SK-N-SH (cell line): ENCODE results near the gene GALP. TPM values are rescaled to one million over a fixed set of nuclear protein-coding genes. Genes with fewer than 3 reads are reported as not detected.

Experiments
- CTCF ChIA-PET: fragments of 300-600, 350-600 bp; formaldehyde crosslinking; extraction: SDS; loops from one replicate; lab custom pipeline; 2021; lab: Yijun Ruan, JAX
- POLR2A ChIA-PET: fragments of 350-600 bp; sonication (Branson Sonifier 250); formaldehyde crosslinking; extraction: SDS; loops from one replicate; lab custom pipeline; 2020; ENCODE audit warnings: antibody characterized with exemption, inconsistent platforms; lab: Yijun Ruan, JAX
- DNase-seq: peaks from one replicate; pipeline ENCODE4 v3.0.0; 2012
- H2AFZ ChIP-seq: fragments of 200-600 bp; sonication (generic); 2 replicates; pipeline ENCODE4 v1.8.1; 2016; ENCODE audit warnings: antibody characterized with exemption, mild to moderate bottlenecking, low read depth
- H3F3A ChIP-seq: fragments of 200-600 bp; sonication (generic); replicated peaks from 2 replicates; pipeline ENCODE3; 2016; ENCODE audit warnings: antibody characterized with exemption, mild to moderate bottlenecking; ENCODE audit not compliant: insufficient read depth
- H3K27ac ChIP-seq, 2 experiments: fragments of 200-500 bp in 1 of 2; fragments of 200-600 bp in 1 of 2; sonication (Bioruptor generic) in 1 of 2; sonication (generic), shearing (Covaris generic) in 1 of 2; 2 replicates each; pipeline versions ENCODE4 v1.5.1 to v1.6.1; 2014 to 2016; ENCODE audit warnings: low read depth in 2 of 2, inconsistent platforms in 1 of 2, low read length in 1 of 2, mild to moderate bottlenecking in 1 of 2, mixed read lengths in 1 of 2
- H3K27me3 ChIP-seq: fragments of 200-600 bp; sonication (generic), shearing (Covaris generic); 2 replicates; pipeline ENCODE4 v1.6.1; 2016; ENCODE audit warnings: mixed run types; ENCODE audit not compliant: insufficient read depth
- H3K36me3 ChIP-seq, 2 experiments: fragments of 200-500 bp in 1 of 2; fragments of 200-600 bp in 1 of 2; sonication (Bioruptor generic) in 1 of 2; sonication (generic) in 1 of 2; replicated peaks in 1 of 2; 2 replicates each; pipeline versions ENCODE3 to v1.5.1; 2014 to 2016; ENCODE audit warnings: low read length in 1 of 2, mild to moderate bottlenecking in 1 of 2; ENCODE audit not compliant: insufficient read depth in 2 of 2, control insufficient read depth in 1 of 2
- H3K4me1 ChIP-seq, 2 experiments: fragments of 200-500 bp in 1 of 2; fragments of 200-600 bp in 1 of 2; sonication (Bioruptor generic) in 1 of 2; sonication (generic), shearing (Covaris generic) in 1 of 2; 2 replicates each; pipeline versions ENCODE4 v1.5.1 to v1.6.1; 2014 to 2016; ENCODE audit warnings: low read depth in 1 of 2, low read length in 1 of 2, mixed run types in 1 of 2; ENCODE audit not compliant: insufficient read depth in 2 of 2, control insufficient read depth in 1 of 2
- H3K4me2 ChIP-seq: fragments of 200-600 bp; sonication (generic), shearing (Covaris generic); 2 replicates; pipeline ENCODE4 v1.6.1; 2017; ENCODE audit warnings: mixed run types
- H3K4me3 ChIP-seq, 2 experiments: fragments of 200-500 bp in 1 of 2; fragments of 200-600 bp in 1 of 2; sonication (Bioruptor generic) in 1 of 2; sonication (generic), shearing (Covaris generic) in 1 of 2; 2 replicates each; pipeline versions ENCODE4 v1.5.1 to v1.8.1; 2014 to 2016; ENCODE audit warnings: low read depth in 2 of 2, inconsistent platforms in 1 of 2, low read length in 1 of 2, mild to moderate bottlenecking in 1 of 2, mixed read lengths in 1 of 2, moderate library complexity in 1 of 2
- H3K79me2 ChIP-seq: fragments of 200-600 bp; sonication (generic); 2 replicates; pipeline ENCODE4 v1.8.1; 2017; ENCODE audit warnings: mild to moderate bottlenecking; ENCODE audit not compliant: insufficient read depth
- H3K9ac ChIP-seq: fragments of 200-600 bp; sonication (generic); 2 replicates; pipeline ENCODE4 v1.6.1; 2017; ENCODE audit warnings: mixed run types
- H3K9me2 ChIP-seq: fragments of 200-600 bp; sonication (generic); 2 replicates; pipeline ENCODE4 v1.6.1; 2017; ENCODE audit warnings: mixed run types
- H3K9me3 ChIP-seq: fragments of 200-600 bp; sonication (generic); 2 replicates; pipeline ENCODE4 v1.6.1; 2017; ENCODE audit warnings: mixed run types, mild to moderate bottlenecking, moderate library complexity
- H4K20me1 ChIP-seq: fragments of 200-600 bp; sonication (generic); 2 replicates; pipeline ENCODE4 v1.6.1; 2017; ENCODE audit warnings: mild to moderate bottlenecking, mixed run types; ENCODE audit not compliant: insufficient read depth
- CHD2 ChIP-seq: fragments of 150-350 bp; IDR thresholded peaks from 2 replicates; pipeline ENCODE4 v1.6.1; 2018; ENCODE audit warnings: low read length; ENCODE audit not compliant: partially characterized antibody
- EZH2phosphoT487 ChIP-seq: fragments of 200-600 bp; sonication (generic); IDR thresholded peaks from 2 replicates; pipeline ENCODE4 v1.6.1; 2017; ENCODE audit warnings: low read depth, mixed run types, mild to moderate bottlenecking, antibody characterized with exemption, moderate library complexity, borderline replicate concordance
- FOSL2 ChIP-seq: IDR thresholded peaks from 2 replicates; pipeline ENCODE4 v1.4.0; 2012; ENCODE audit warnings: low read depth, mild to moderate bottlenecking, moderate library complexity, borderline replicate concordance
- RXRA ChIP-seq: IDR thresholded peaks from 2 replicates; pipeline ENCODE4 v1.4.0; 2012; ENCODE audit warnings: low read depth, mild to moderate bottlenecking, borderline replicate concordance
- SIN3A ChIP-seq: IDR thresholded peaks from 2 replicates; pipeline ENCODE4 v1.6.1; 2012; ENCODE audit warnings: low read depth, mild to moderate bottlenecking, low read length, moderate library complexity, borderline replicate concordance
- TAF1 ChIP-seq: IDR thresholded peaks from 2 replicates; pipeline ENCODE4 v1.6.1; 2012; ENCODE audit warnings: low read depth, mild to moderate bottlenecking, low read length, moderate library complexity, borderline replicate concordance
- TCF12 ChIP-seq: IDR thresholded peaks from 2 replicates; pipeline ENCODE4 v1.4.0; 2012
- WGBS: methylation state at CpG from one replicate; pipeline ENCODE4 v1.1.6; 2017; ENCODE audit warnings: low lambda C conversion rate; 5-methylcytosine and 5-hydroxymethylcytosine counted together
- polyA plus RNA-seq, 3 experiments: library from polyadenylated mRNA; depleted of rRNA; stranded (reverse); fragments of >200 nt; gene quantifications; 2 replicates each; pipeline ENCODE4 v1.2.3, GENCODE V29; 2012
- TF ChIP-seq, protein P1 (sequence below): IDR thresholded peaks from 2 replicates; pipeline ENCODE4 v1.6.1; 2012; ENCODE audit warnings: mild to moderate bottlenecking, low read depth, low read length, moderate library complexity
- TF ChIP-seq, protein P2 (sequence below): IDR thresholded peaks from 2 replicates; pipeline ENCODE4 v1.4.0; 2012; ENCODE audit warnings: low read depth, borderline replicate concordance
- TF ChIP-seq, protein P3 (sequence below): fragments of 200-600 bp; sonication (generic); IDR thresholded peaks from 2 replicates; pipeline ENCODE4 v1.6.1; 2017; ENCODE audit warnings: antibody characterized with exemption, mild to moderate bottlenecking, moderate library complexity
- TF ChIP-seq, protein P4 (sequence below): IDR thresholded peaks from 2 replicates; pipeline ENCODE4 v1.4.0; 2012; ENCODE audit warnings: low read depth
- TF ChIP-seq, protein P5 (sequence below): fragments of 150-350 bp; IDR thresholded peaks from 2 replicates; pipeline ENCODE4 v1.6.1; 2016; ENCODE audit warnings: mild to moderate bottlenecking, low read depth, low read length
- TF ChIP-seq, protein P6 (sequence below): IDR thresholded peaks from 2 replicates; pipeline ENCODE4; 2012
- TF ChIP-seq, protein P7 (sequence below): IDR thresholded peaks from 2 replicates; pipeline ENCODE4 v1.4.0; 2012; ENCODE audit warnings: low read depth, borderline replicate concordance

The GALP gene
- polyA plus RNA-seq, 1 of the 3 experiments (the other 2 are of a cell fraction): not detected

DNA sequence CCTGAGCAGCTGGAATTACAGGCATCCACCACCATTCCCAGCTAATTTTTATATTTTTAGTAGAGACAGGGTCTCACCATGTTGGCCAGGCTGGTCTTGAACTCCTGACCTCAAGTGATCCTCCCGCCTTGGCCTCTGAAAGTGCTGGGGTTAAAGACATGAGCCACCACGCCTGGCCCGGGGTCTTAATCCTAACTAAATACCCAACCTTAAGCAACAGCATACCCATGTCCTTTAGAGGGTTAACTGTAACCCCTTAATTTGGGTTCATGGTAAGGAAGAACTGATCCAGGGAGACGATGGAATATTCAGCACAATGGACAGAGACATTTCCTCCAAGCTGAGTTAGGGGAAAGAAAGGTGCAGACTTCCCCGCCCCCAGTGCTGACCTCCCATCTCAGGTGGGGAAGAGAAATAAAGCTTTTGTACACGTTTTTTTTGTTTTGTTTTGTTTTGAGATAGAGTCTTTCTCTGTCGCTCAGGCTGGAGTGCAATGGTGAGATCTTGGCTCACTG, 8.7 kb upstream of the GALP start:
- H3K9me3 ChIP-seq: no peaks in the 10 kb centered on the region
- no peaks in the 10 kb centered on the region for H3K4me1 ChIP-seq
- H3K9me2 ChIP-seq: no peaks in the 10 kb centered on the region
- ChIA-PET CTCF (interaction anchor here (2.6 to 4.1 kb wide), 4 partner anchors 11 to 91 kb away, joined by 11 to 21 read pairs (median 12); no protein-coding TSS in a partner anchor), POLR2A (no interaction called here)
- peaks cover 14% of the 10 kb centered on the region; the same call in 1 of the 2 replicates for H3K27me3 ChIP-seq
- H3K4me2 ChIP-seq: no peak overlapping the region
- 17% methylated on average over 7 of the region's 7 CpGs for WGBS
- no peaks in the 10 kb centered on the region for H4K20me1 ChIP-seq
- DNase-seq: no peak
- H3F3A ChIP-seq: no peaks in the 10 kb centered on the region
- no peaks in the 10 kb centered on the region for H3K36me3 ChIP-seq
- H3K27ac ChIP-seq: no peak overlapping the region
- no peak overlapping the region for H2AFZ ChIP-seq
- H3K9ac ChIP-seq: no peak overlapping the region
- no peaks in the 10 kb centered on the region for H3K79me2 ChIP-seq
- no peak overlapping the region for H3K4me3 ChIP-seq
- TF ChIP-seq, protein P1, sequence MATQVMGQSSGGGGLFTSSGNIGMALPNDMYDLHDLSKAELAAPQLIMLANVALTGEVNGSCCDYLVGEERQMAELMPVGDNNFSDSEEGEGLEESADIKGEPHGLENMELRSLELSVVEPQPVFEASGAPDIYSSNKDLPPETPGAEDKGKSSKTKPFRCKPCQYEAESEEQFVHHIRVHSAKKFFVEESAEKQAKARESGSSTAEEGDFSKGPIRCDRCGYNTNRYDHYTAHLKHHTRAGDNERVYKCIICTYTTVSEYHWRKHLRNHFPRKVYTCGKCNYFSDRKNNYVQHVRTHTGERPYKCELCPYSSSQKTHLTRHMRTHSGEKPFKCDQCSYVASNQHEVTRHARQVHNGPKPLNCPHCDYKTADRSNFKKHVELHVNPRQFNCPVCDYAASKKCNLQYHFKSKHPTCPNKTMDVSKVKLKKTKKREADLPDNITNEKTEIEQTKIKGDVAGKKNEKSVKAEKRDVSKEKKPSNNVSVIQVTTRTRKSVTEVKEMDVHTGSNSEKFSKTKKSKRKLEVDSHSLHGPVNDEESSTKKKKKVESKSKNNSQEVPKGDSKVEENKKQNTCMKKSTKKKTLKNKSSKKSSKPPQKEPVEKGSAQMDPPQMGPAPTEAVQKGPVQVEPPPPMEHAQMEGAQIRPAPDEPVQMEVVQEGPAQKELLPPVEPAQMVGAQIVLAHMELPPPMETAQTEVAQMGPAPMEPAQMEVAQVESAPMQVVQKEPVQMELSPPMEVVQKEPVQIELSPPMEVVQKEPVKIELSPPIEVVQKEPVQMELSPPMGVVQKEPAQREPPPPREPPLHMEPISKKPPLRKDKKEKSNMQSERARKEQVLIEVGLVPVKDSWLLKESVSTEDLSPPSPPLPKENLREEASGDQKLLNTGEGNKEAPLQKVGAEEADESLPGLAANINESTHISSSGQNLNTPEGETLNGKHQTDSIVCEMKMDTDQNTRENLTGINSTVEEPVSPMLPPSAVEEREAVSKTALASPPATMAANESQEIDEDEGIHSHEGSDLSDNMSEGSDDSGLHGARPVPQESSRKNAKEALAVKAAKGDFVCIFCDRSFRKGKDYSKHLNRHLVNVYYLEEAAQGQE: peak; percentile 93
- TF ChIP-seq EZH2phosphoT487: no peak

DNA sequence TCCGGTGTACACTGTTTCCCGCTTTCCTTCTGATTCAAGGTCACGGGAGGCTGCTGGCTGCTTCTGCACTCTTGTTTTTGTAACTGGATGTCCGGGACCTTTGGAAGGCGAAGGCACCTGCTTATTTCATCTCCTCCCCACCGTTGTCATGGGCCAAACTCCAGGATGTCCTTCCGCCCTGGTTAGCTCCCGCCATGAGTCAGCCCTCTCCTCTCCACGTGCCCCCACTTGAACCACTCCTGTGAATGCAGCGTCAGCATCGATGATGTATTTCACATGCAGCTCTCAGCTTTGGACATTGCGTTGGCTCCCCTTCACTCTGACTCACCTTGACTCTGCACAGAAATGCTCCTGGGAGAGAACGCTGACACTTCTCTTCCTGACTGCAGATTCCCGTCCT, 5.5 kb upstream of the GALP start:
- H3K4me3 ChIP-seq: no peak overlapping the region
- DNase-seq: no peak
- no peaks in the 10 kb centered on the region for H3K4me1 ChIP-seq
- H2AFZ ChIP-seq: no peak overlapping the region
- WGBS: 25% methylated on average over 14 of the region's 14 CpGs
- no peak overlapping the region for H3K9ac ChIP-seq
- no peak overlapping the region for H3K4me2 ChIP-seq
- peaks cover 37% of the 10 kb centered on the region; the same call in 1 of the 2 replicates for H3K27me3 ChIP-seq
- no peak overlapping the region for H3K27ac ChIP-seq
- POLR2A ChIA-PET: no interaction called here
- CTCF ChIA-PET: interaction anchor here (1.5 to 7.1 kb wide), 5 partner anchors 15 to 175 kb away, joined by 4 to 56 read pairs (median 46); no protein-coding TSS in a partner anchor
- H3F3A ChIP-seq: no peaks in the 10 kb centered on the region
- H3K9me3 ChIP-seq: no peaks in the 10 kb centered on the region
- H3K9me2 ChIP-seq: no peaks in the 10 kb centered on the region
- no peaks in the 10 kb centered on the region for H3K79me2 ChIP-seq
- no peaks in the 10 kb centered on the region for H4K20me1 ChIP-seq
- H3K36me3 ChIP-seq: no peaks in the 10 kb centered on the region
- TF ChIP-seq, protein P2, sequence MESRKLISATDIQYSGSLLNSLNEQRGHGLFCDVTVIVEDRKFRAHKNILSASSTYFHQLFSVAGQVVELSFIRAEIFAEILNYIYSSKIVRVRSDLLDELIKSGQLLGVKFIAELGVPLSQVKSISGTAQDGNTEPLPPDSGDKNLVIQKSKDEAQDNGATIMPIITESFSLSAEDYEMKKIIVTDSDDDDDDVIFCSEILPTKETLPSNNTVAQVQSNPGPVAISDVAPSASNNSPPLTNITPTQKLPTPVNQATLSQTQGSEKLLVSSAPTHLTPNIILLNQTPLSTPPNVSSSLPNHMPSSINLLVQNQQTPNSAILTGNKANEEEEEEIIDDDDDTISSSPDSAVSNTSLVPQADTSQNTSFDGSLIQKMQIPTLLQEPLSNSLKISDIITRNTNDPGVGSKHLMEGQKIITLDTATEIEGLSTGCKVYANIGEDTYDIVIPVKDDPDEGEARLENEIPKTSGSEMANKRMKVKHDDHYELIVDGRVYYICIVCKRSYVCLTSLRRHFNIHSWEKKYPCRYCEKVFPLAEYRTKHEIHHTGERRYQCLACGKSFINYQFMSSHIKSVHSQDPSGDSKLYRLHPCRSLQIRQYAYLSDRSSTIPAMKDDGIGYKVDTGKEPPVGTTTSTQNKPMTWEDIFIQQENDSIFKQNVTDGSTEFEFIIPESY: no peak
- TF ChIP-seq FOSL2 (peak; percentile 42; the same call in 1 of the 2 replicates), TAF1 (no peak), RXRA (no peak), SIN3A (no peak), CHD2 (no peak), TCF12 (peak; percentile 25; the same call in 1 of the 2 replicates), EZH2phosphoT487 (no peak)
- TF ChIP-seq, protein P3, sequence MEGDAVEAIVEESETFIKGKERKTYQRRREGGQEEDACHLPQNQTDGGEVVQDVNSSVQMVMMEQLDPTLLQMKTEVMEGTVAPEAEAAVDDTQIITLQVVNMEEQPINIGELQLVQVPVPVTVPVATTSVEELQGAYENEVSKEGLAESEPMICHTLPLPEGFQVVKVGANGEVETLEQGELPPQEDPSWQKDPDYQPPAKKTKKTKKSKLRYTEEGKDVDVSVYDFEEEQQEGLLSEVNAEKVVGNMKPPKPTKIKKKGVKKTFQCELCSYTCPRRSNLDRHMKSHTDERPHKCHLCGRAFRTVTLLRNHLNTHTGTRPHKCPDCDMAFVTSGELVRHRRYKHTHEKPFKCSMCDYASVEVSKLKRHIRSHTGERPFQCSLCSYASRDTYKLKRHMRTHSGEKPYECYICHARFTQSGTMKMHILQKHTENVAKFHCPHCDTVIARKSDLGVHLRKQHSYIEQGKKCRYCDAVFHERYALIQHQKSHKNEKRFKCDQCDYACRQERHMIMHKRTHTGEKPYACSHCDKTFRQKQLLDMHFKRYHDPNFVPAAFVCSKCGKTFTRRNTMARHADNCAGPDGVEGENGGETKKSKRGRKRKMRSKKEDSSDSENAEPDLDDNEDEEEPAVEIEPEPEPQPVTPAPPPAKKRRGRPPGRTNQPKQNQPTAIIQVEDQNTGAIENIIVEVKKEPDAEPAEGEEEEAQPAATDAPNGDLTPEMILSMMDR: no peak
- TF ChIP-seq, protein P4, sequence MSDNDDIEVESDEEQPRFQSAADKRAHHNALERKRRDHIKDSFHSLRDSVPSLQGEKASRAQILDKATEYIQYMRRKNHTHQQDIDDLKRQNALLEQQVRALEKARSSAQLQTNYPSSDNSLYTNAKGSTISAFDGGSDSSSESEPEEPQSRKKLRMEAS: peak; percentile 87
- TF ChIP-seq, protein P5, sequence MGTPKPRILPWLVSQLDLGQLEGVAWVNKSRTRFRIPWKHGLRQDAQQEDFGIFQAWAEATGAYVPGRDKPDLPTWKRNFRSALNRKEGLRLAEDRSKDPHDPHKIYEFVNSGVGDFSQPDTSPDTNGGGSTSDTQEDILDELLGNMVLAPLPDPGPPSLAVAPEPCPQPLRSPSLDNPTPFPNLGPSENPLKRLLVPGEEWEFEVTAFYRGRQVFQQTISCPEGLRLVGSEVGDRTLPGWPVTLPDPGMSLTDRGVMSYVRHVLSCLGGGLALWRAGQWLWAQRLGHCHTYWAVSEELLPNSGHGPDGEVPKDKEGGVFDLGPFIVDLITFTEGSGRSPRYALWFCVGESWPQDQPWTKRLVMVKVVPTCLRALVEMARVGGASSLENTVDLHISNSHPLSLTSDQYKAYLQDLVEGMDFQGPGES: no peak
- TF ChIP-seq, protein P6, sequence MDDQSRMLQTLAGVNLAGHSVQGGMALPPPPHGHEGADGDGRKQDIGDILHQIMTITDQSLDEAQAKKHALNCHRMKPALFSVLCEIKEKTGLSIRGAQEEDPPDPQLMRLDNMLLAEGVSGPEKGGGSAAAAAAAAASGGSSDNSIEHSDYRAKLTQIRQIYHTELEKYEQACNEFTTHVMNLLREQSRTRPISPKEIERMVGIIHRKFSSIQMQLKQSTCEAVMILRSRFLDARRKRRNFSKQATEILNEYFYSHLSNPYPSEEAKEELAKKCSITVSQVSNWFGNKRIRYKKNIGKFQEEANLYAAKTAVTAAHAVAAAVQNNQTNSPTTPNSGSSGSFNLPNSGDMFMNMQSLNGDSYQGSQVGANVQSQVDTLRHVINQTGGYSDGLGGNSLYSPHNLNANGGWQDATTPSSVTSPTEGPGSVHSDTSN: no peak
- TF ChIP-seq, protein P7, sequence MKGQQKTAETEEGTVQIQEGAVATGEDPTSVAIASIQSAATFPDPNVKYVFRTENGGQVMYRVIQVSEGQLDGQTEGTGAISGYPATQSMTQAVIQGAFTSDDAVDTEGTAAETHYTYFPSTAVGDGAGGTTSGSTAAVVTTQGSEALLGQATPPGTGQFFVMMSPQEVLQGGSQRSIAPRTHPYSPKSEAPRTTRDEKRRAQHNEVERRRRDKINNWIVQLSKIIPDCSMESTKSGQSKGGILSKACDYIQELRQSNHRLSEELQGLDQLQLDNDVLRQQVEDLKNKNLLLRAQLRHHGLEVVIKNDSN: peak; percentile 80
